PC-9 (cell line): Measurements from ENCODE around the gene IDH3B. TPM values are rescaled to one million over a fixed set of nuclear protein-coding genes. Genes with fewer than 3 reads are reported as not detected.

Experiments
- BruUV-seq: library from RNA; stranded (reverse); fragments of 400-500 nt; replicated peaks from 2 replicates; lab custom pipeline; 2021; lab: Mats Ljungman, UMichigan
- CTCF ChIA-PET: fragments of 300-600 bp; sonication (Branson Sonifier 250); formaldehyde crosslinking; loops from one replicate; lab custom pipeline; 2022; ENCODE audit warnings: antibody characterized with exemption; lab: Charles Lee
- POLR2A ChIA-PET: fragments of 300-600 bp; sonication (Branson Sonifier 250); formaldehyde crosslinking; loops from one replicate; lab custom pipeline; 2022; ENCODE audit warnings: antibody characterized with exemption; ENCODE audit not compliant: unreplicated experiment; lab: Charles Lee
- DNase-seq, 2 experiments: peaks; one replicate each; pipeline versions ENCODE4 v3.0.0 to v3.0.0-alpha.2; 2015 to 2022; ENCODE audit warnings: mixed read lengths in 1 of 2
- H2AFZ ChIP-seq: fragments of 200-600 bp; sonication (generic); 2 replicates; pipeline ENCODE4 v1.8.1; 2017; ENCODE audit warnings: antibody characterized with exemption
- H3F3A ChIP-seq: fragments of 200-600 bp; sonication (generic); 2 replicates; pipeline ENCODE4 v1.8.1; 2017; ENCODE audit warnings: antibody characterized with exemption, mild to moderate bottlenecking, low read depth; ENCODE audit not compliant: insufficient read depth
- H3K27ac ChIP-seq: fragments of 200-600 bp; sonication (generic); 2 replicates; pipeline ENCODE4 v1.6.1; 2016; ENCODE audit warnings: mixed run types
- H3K27me3 ChIP-seq: fragments of 200-600 bp; sonication (generic); 2 replicates; pipeline ENCODE4 v1.6.1; 2016; ENCODE audit warnings: low read depth, mixed run types; ENCODE audit not compliant: insufficient read depth
- H3K36me3 ChIP-seq: fragments of 200-600 bp; sonication (generic); 2 replicates; pipeline ENCODE4 v1.6.1; 2016; ENCODE audit warnings: low read depth, mixed run types
- H3K4me1 ChIP-seq: fragments of 200-600 bp; sonication (generic); replicated peaks from 2 replicates; pipeline ENCODE4 v1.6.1; 2016; ENCODE audit warnings: mixed run types; ENCODE audit not compliant: insufficient read depth
- H3K4me2 ChIP-seq: fragments of 200-600 bp; sonication (generic); 2 replicates; pipeline ENCODE4 v1.6.1; 2017; ENCODE audit warnings: mixed run types
- H3K4me3 ChIP-seq: fragments of 200-600 bp; sonication (generic); 2 replicates; pipeline ENCODE4 v1.6.1; 2016; ENCODE audit warnings: mixed run types
- H3K79me2 ChIP-seq: fragments of 200-600 bp; sonication (generic); 2 replicates; pipeline ENCODE4 v1.6.1; 2017; ENCODE audit warnings: low read depth, mixed run types
- H3K9me2 ChIP-seq: fragments of 200-600 bp; sonication (generic); 2 replicates; pipeline ENCODE4 v1.8.1; 2017; ENCODE audit warnings: mild to moderate bottlenecking; ENCODE audit not compliant: insufficient read depth
- H3K9me3 ChIP-seq: fragments of 200-600 bp; sonication (generic); 2 replicates; pipeline ENCODE4 v1.8.1; 2016; ENCODE audit warnings: low read depth; ENCODE audit not compliant: insufficient read depth
- H4K20me1 ChIP-seq: fragments of 200-600 bp; sonication (generic); 2 replicates; pipeline ENCODE4 v1.8.1; 2017; ENCODE audit not compliant: insufficient read depth
- CTCF ChIP-seq: fragments of 200-600 bp; sonication (generic); conservative IDR thresholded peaks from 2 replicates; pipeline ENCODE4 v1.6.1; 2017; ENCODE audit warnings: mixed run types, antibody characterized with exemption, mild to moderate bottlenecking, moderate library complexity
- EZH2 ChIP-seq: fragments of 200-600 bp; sonication (generic); IDR thresholded peaks from 2 replicates; pipeline ENCODE4 v1.8.0; 2017; ENCODE audit warnings: antibody characterized with exemption, low read depth
- intact Hi-C: fragments of 100-400 bp; cut with micrococcal nuclease; formaldehyde crosslinking; loops from one replicate; pipeline ENCODE4 v1.10.0; 2022; ENCODE audit not compliant: unreplicated experiment
- total RNA-seq: library from RNA; stranded (reverse); gene quantifications from 2 replicates; pipeline ENCODE4 v1.2.3, GENCODE V29; 2021

The IDH3B gene
- total RNA-seq, 1 experiment from 2014 or later = 144 TPM

GRCh38 chr20:2640260-2640659, 23.8 kb downstream of the IDH3B start:
- no peak overlapping the region for H3K4me2 ChIP-seq
- H2AFZ ChIP-seq = no peak overlapping the region
- H3K4me3 ChIP-seq = no peak overlapping the region
- no peaks in the 10 kb centered on the region for H3K79me2 ChIP-seq
- ChIA-PET POLR2A (no interaction called here), CTCF (no interaction called here)
- H3K4me1 ChIP-seq = no peaks in the 10 kb centered on the region
- no peak for TF ChIP-seq EZH2
- TF ChIP-seq CTCF = no peak
- intact Hi-C loops = no loop called here
- no peak for DNase-seq
- H3K9me2 ChIP-seq = no peaks in the 10 kb centered on the region
- H3K36me3 ChIP-seq = no peaks in the 10 kb centered on the region
- H3F3A ChIP-seq = no peaks in the 10 kb centered on the region
- H4K20me1 ChIP-seq = no peaks in the 10 kb centered on the region
- BruUV-seq = no TSS peak
- H3K9me3 ChIP-seq = no peaks in the 10 kb centered on the region
- H3K27me3 ChIP-seq = peaks cover 6% of the 10 kb centered on the region
- H3K27ac ChIP-seq = no peak overlapping the region

- Histone ChIP-seq H3K4me1 (no peaks in the 10 kb centered on the region), H3K79me2 (no peaks in the 10 kb centered on the region), H3K27me3 (peaks cover 33% of the 10 kb centered on the region), H3K4me2 (no peak overlapping the region), H3K4me3 (no peak overlapping the region), H4K20me1 (no peaks in the 10 kb centered on the region), H3K27ac (no peak overlapping the region), H3F3A (no peaks in the 10 kb centered on the region), H3K36me3 (no peaks in the 10 kb centered on the region), H3K9me2 (no peaks in the 10 kb centered on the region), H3K9me3 (no peaks in the 10 kb centered on the region), H2AFZ (no peak overlapping the region)
- intact Hi-C loops = no loop called here
- POLR2A ChIA-PET = interaction anchor here (0.6 kb wide), 1 partner anchor 10 kb away, joined by 6 read pairs; no protein-coding TSS in a partner anchor
- DNase-seq = no peak
- BruUV-seq = no TSS peak
- no peak for TF ChIP-seq CTCF
- TF ChIP-seq EZH2 = no peak
- CTCF ChIA-PET = no interaction called here
Measured at GRCh38 chr20:2637246-2637645, 26.8 kb downstream of the IDH3B start.

GRCh38 chr20:2633381-2633780, 30.6 kb downstream of the IDH3B start:
- DNase-seq = no peak
- TF ChIP-seq CTCF = no peak
- no peak for TF ChIP-seq EZH2
- Histone ChIP-seq H3K4me2 (no peak overlapping the region), H3K9me2 (no peaks in the 10 kb centered on the region), H3K36me3 (no peaks in the 10 kb centered on the region), H3K4me1 (no peaks in the 10 kb centered on the region), H3K27ac (no peak overlapping the region), H3K79me2 (no peaks in the 10 kb centered on the region), H3K4me3 (no peak overlapping the region), H3F3A (no peaks in the 10 kb centered on the region), H4K20me1 (no peaks in the 10 kb centered on the region), H3K9me3 (peaks cover 6% of the 10 kb centered on the region), H2AFZ (no peak overlapping the region), H3K27me3 (peaks cover 33% of the 10 kb centered on the region)
- POLR2A ChIA-PET = no interaction called here
- BruUV-seq = no TSS peak
- CTCF ChIA-PET = no interaction called here
- intact Hi-C loops = no loop called here
